Mesodermal cell (in vitro differentiated cells): ENCODE data around the gene DHCR7.

Experiments used
- H3K27ac ChIP-seq: 2 replicates; pipeline ENCODE4 v1.7.0; 2013; ENCODE audit warnings: mild to moderate bottlenecking, low read depth, low read length, moderate library complexity; ENCODE audit not compliant: severe bottlenecking
- H3K36me3 ChIP-seq: 2 replicates; pipeline ENCODE4 v1.7.1; 2013; ENCODE audit warnings: mild to moderate bottlenecking, low read length, moderate library complexity; ENCODE audit not compliant: control insufficient read depth, insufficient read depth
- H3K4me1 ChIP-seq: one replicate; pipeline ENCODE4 v1.7.1; 2013; ENCODE audit warnings: mild to moderate bottlenecking, low read length; ENCODE audit not compliant: insufficient read depth, control insufficient read depth, poor library complexity, severe bottlenecking
- H3K4me3 ChIP-seq: 2 replicates; pipeline ENCODE4 v1.7.0; 2013; ENCODE audit warnings: low read length, control low read depth, mild to moderate bottlenecking; ENCODE audit not compliant: insufficient read depth, poor library complexity, severe bottlenecking; ENCODE audit errors: extremely low read depth
- H3K9me3 ChIP-seq: 2 replicates; pipeline ENCODE4 v1.7.1; 2013; ENCODE audit warnings: mild to moderate bottlenecking, low read length, moderate library complexity; ENCODE audit not compliant: control insufficient read depth
- WGBS, 2 experiments: methylation state at CpG; one replicate each; pipeline ENCODE4 v1.1.5; 2013; ENCODE audit warnings: missing lambda C conversion rate in 2 of 2; ENCODE audit not compliant: insufficient coverage in 2 of 2; 5-methylcytosine and 5-hydroxymethylcytosine counted together

DHCR7 gene

DNA sequence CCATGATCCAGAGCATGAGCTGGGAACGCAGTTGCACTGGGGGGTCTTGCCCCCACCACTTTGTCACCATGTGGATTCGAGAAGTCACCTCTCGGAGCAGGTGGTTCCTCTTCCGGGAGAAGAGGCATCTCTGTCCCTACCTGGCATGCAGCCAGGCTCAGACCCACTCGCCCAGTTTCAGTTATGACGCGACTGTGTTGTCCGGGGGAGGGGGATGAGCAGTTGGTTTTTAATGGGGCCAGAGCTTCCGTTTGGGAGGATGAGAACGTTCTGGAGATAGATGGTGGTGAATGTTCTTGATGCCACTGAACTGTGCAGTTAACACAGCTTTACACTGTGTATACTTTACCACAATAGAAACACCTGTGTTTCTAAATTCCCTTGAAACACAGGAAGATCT lies 41.5 kb downstream of the DHCR7 start:
- Histone ChIP-seq H3K27ac (no peak overlapping the region), H3K36me3 (no peaks in the 10 kb centered on the region), H3K4me3 (no peak overlapping the region), H3K4me1 (no peaks in the 10 kb centered on the region), H3K9me3 (no peaks in the 10 kb centered on the region)
- WGBS, 2 experiments: 81 to 92% methylated on average over 3 to 6 of the region's 10 CpGs

DNA sequence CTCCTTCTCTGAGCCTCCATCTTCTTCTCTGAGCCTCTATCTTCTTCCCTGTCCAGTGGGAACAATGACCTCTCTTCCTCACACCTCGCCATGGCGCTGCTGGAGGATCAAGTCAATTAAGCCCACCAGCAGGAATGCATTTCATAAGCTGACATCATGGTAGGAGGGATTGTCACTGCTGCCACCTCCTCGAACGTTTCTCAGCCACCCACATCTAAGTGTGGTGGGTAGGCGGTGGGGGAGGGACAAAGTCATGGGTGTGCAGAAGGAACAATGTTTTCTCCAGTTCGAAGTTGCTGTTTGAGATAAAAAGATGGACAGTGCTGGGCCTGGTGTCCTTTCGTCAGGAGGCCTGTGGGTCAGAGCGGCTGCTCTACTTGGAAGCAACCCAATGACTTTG lies 44.0 kb downstream of the DHCR7 start:
- 82 to 88% methylated on average over 3 to 6 of the region's 8 CpGs for whole genome bisulfite sequencing, 2 experiments
- H3K4me1 ChIP-seq: no peaks in the 10 kb centered on the region
- H3K4me3 ChIP-seq: no peak overlapping the region
- no peaks in the 10 kb centered on the region for H3K36me3 ChIP-seq
- H3K27ac ChIP-seq: no peak overlapping the region
- H3K9me3 ChIP-seq: no peaks in the 10 kb centered on the region

DNA sequence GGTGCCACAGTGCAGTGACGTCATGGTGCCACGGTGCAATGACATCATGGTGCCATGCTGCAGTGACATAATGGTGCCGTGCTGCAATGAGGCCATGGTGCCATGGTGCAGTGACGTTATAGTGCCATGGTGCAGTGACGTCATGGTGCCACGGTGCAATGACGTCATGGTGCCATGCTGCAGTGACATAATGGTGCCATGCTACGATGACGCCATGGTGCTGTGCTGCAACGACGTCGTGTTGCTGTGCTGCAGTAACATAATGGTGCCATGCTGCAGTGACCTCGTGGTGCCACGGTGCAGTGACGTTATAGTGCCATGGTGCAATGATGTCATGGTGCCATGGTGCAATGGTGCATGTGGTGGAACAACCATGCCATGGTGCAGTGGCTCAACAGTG lies 45.3 kb downstream of the DHCR7 start:
- no peak overlapping the region for H3K4me3 ChIP-seq
- H3K4me1 ChIP-seq: no peaks in the 10 kb centered on the region
- no peak overlapping the region for H3K27ac ChIP-seq
- no peaks in the 10 kb centered on the region for H3K9me3 ChIP-seq
- 73% methylated on average over 15 of the region's 15 CpGs for WGBS, 2 experiments
- no peaks in the 10 kb centered on the region for H3K36me3 ChIP-seq

DNA sequence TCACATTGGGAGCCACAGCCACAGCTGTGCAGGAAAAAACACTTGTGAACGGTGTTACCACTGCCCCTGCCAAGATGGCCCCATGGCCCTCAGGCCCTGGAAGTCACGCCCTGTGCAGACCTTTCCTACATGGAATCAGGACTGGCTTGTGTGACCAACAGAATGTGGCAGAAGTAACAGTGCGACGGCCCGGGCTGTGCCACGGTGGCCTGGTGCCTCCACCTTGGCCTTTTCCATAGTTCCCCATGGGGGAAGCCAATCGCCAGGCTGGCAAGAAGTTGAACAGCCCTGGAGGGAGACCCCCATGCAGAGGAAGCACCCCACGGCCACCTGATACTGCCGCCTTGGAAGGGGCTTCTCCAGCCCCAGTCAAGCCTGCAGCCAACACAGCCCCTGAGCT lies 48.0 kb downstream of the DHCR7 start:
- Histone ChIP-seq H3K36me3 (no peaks in the 10 kb centered on the region), H3K4me3 (no peak overlapping the region), H3K4me1 (no peaks in the 10 kb centered on the region), H3K9me3 (no peaks in the 10 kb centered on the region), H3K27ac (no peak overlapping the region)
- WGBS, 2 experiments: 91 to 96% methylated on average over 9 of the region's 9 CpGs

DNA sequence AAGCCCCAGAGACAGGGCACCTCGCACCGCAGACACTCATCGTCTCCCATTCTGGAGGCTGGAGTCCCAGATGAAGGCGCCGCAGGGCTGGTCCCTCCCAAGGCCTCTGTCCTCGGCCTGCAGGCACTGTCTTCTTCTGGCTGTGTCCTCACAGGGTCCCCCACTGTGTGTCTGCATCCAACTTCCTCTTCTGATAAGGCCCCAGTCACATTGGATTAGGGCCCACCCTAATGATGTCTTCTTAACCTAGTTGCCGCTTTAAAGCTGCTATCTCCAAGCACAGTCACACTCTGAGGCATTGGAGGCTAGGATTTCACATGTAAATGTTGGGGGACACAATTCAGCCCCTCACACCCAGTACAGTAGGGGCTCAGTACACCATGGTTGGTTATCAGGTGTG lies 48.9 kb downstream of the DHCR7 start:
- Histone ChIP-seq H3K4me3 (no peak overlapping the region), H3K4me1 (no peaks in the 10 kb centered on the region), H3K9me3 (no peaks in the 10 kb centered on the region), H3K36me3 (no peaks in the 10 kb centered on the region), H3K27ac (no peak overlapping the region)
- WGBS, 2 experiments: 91 to 96% methylated on average over 6 to 7 of the region's 7 CpGs

DNA sequence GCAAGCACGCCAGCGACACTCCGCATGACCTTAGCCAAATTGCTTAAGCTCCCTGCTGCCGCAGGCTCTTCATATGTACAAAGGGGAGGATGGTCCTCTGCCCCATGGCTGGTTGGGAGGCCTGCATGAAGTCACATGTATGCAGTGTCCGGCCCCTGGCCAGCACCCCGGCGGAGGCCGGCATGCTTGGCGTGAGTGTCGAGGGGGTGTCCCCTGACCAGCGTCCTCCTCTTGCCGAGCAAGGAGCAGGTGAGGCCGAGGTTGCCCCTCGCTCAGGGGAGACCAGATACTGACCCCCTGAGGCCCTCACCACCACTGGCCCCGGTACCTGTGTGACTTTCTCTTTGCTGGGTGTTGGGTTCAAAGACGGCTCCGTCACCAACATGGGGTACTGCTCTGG lies 50.2 kb downstream of the DHCR7 start:
- no peaks in the 10 kb centered on the region for H3K36me3 ChIP-seq
- no peaks in the 10 kb centered on the region for H3K9me3 ChIP-seq
- no peaks in the 10 kb centered on the region for H3K4me1 ChIP-seq
- WGBS, 2 experiments: 95 to 97% methylated on average over 8 to 14 of the region's 17 CpGs
- H3K27ac ChIP-seq: no peak overlapping the region
- no peak overlapping the region for H3K4me3 ChIP-seq

DNA sequence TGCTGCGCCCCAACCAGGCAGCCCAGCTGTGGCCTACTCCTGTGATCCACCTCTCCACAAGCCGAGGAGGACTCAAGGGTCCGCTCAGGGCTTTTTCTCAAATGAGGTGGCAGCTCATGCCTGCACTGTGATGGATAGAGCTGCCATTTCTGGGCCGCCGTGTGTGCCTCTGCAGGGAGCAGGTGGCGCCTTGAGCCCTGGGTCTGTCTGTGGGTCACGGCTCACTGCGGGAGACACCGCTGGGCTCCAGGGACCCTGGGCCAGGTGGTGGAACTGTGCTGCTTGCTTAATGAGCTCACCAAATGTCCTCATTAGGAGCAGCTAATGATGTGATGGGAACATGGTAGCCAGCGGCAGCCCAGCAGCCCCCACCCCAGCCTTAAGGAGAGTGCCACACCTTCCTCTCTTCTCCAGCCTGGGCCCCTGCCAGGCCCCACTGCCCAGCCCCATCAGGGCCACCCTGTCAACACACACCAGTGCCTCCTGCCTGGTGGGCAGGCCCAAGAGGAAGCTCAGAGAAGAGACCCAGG lies 50.8 kb downstream of the DHCR7 start:
- H3K9me3 ChIP-seq: no peaks in the 10 kb centered on the region
- 88 to 89% methylated on average over 4 to 6 of the region's 10 CpGs for WGBS, 2 experiments

DNA sequence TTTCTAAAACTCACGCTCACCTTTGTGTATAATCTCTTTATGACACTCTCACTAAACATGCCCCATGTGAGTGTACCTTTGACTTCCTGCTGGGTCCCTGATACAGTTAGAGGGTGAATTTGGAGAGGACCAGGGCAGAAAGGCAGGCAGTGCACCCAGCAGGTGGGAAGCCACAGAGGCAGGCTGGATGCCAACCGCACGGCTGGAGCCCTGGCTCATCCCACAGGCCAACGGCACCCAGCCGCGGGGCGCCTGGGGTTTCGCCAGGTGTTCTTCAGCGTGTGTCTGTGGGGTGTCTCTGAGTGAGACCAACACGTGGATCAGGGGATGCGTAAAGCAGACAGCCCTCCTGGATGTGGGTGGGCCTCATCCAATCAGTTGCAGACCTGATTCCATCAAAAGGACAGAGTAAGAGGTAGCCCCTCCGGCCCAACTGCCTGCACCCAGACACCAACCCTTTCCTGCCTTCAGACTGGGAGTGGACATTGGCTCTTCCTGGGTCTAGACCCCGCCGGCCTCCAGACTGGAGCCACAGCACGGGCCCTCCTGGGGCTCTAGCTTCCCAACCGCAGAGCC lies 51.6 kb downstream of the DHCR7 start:
- Histone ChIP-seq H3K9me3 (no peaks in the 10 kb centered on the region), H3K4me3 (no peak overlapping the region), H3K4me1 (no peaks in the 10 kb centered on the region), H3K27ac (no peak overlapping the region), H3K36me3 (no peaks in the 10 kb centered on the region)
- WGBS, 2 experiments: 93 to 95% methylated on average over 15 of the region's 16 CpGs

More for the DNA sequence above, 50.8 kb downstream of the DHCR7 start:
- H3K27ac ChIP-seq: no peak overlapping the region
- H3K36me3 ChIP-seq: no peaks in the 10 kb centered on the region
- no peak overlapping the region for H3K4me3 ChIP-seq
- no peaks in the 10 kb centered on the region for H3K4me1 ChIP-seq

DNA sequence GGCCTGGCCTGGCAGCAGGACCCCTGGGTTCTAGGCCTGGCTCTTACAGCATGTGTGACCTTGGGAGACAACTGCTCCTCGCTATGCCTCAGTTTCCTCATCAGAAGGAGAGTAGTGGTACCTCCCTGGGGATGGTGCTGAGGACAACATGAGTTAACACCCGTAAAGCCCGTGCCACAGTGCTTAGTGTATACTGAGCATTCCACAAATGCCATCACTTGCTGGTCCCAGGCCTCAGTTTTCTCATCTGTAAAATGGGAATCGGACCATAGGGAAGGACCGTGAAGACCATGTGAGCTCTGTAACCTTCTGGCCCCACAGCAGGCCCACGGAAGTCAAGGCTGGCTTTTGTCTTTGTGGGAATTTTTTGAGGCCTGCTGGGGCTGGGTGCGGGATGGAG lies 52.4 kb downstream of the DHCR7 start:
- H3K4me1 ChIP-seq: no peaks in the 10 kb centered on the region
- H3K9me3 ChIP-seq: no peaks in the 10 kb centered on the region
- H3K36me3 ChIP-seq: no peaks in the 10 kb centered on the region
- H3K4me3 ChIP-seq: no peak overlapping the region
- 87 to 93% methylated on average over 6 to 7 of the region's 7 CpGs for WGBS, 2 experiments
- no peak overlapping the region for H3K27ac ChIP-seq

DNA sequence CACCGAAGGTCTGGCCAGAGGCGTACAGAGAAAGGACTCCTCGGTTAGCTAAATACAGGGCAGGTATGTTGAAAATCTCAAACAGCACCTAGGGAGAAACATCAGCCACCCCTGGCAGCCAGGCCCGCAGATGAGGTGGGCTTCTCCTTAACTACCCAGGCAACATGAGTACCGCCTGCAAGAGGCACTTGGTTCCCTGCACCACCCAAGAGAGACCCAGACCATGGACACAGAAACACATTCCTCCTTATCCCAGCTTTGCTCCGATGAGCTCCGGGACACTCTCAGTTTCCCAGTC lies 53.0 kb downstream of the DHCR7 start:
- Histone ChIP-seq H3K4me1 (no peaks in the 10 kb centered on the region), H3K27ac (no peak overlapping the region), H3K9me3 (no peaks in the 10 kb centered on the region), H3K36me3 (no peaks in the 10 kb centered on the region), H3K4me3 (no peak overlapping the region)
- WGBS, 2 experiments: 72 to 91% methylated on average over 5 to 6 of the region's 7 CpGs

DNA sequence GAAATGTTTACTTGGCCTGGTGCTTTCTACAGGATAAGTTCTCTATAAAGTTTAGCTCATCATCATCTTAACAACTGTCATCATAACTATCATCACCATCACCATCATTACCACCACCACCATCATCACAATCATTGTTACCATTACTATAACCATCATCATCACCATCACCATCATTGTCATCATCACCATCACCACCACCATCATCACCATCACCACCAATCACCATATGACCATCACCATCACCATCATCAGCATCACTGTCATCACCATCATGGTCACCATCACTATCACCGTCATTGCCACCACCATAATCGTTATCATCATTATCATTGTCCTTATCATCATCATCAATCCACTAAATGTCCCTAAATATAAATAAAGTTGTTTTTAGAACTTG lies 54.9 kb downstream of the DHCR7 start:
- WGBS, 2 experiments: 80% methylated on average over 1 of the region's 2 CpGs; no CpG with 5 or more reads in 1 of the 2 experiments
- H3K36me3 ChIP-seq: no peaks in the 10 kb centered on the region
- no peak overlapping the region for H3K4me3 ChIP-seq
- peaks cover 3% of the 10 kb centered on the region for H3K9me3 ChIP-seq
- H3K4me1 ChIP-seq: no peaks in the 10 kb centered on the region
- no peak overlapping the region for H3K27ac ChIP-seq
